ENCODE data around the gene ZNF701. TPM values are rescaled to one million over a fixed set of nuclear protein-coding genes. Genes with fewer than 3 reads are reported as not detected.
A peak's percentile ranks its signal among the peaks of the same experiment; 100 is the strongest.
"Not testable (repeated sequence)": the region's sequence is repeated elsewhere in the genome, so short reads cannot be mapped to it uniquely, and the experiment has no call there.

Gene ZNF701
- total RNA-seq, 2 donors from 2014 or later = 14.9 to 19.0 TPM

DNA sequence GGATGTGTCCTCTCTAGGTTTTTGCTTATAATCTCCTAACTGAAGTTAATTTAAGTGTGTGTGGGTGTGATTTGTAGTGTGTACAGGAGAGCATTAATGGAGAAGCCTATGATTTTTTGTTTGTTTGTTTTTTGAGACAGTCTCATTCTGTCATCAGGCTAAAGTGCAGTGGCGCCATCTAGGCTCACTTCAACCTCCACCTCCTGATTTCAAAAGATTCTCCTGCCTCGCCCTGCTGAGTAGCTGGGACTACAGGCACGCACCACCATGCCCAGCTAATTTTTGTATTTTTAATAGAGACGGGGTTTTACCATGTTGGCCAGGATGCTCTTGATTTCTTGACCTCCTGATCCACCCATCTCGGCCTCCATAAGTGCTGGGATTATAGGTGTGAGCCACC is 20.6 kb downstream of the ZNF701 start:
- peaks cover 2% of the 10 kb centered on the region for H3K36me3 Mint-ChIP-seq (ENCODE audit: low read depth)
- H3K9me3 ChIP-seq (ENCODE audit: control insufficient read depth, low read length, poor library complexity, severe bottlenecking) = no peaks in the 10 kb centered on the region
- no peak for ATAC-seq
- DNase-seq = no peak
- H3K4me3 Mint-ChIP-seq = no peak overlapping the region
- no peak overlapping the region for H3K27ac Mint-ChIP-seq
- no peaks in the 10 kb centered on the region for H3K4me1 Mint-ChIP-seq
- H3K27me3 Mint-ChIP-seq = no peaks in the 10 kb centered on the region

DNA sequence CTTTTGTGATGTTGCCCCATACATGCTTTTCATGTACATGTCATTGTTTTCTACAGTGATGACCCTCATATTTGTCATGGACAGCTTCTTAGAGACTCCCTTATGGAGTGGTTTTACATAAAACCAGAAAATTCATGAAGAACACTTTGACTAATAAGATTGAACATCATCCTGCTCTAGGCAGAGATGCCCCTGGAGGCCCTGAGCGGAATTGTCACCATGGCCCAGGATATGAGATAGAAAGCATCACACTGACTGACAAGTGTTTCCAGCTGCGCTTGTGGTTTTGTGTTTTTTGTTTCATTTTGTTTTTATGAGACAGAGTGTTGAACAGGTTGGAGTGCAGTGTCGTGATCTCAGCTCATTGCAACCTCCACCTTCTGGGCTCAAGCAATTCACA is 22.2 kb downstream of the ZNF701 start:
- DNase-seq (no peak), ATAC-seq (no peak)
- Mint-ChIP-seq H3K36me3 (ENCODE audit: low read depth) (peaks cover 2% of the 10 kb centered on the region), H3K4me1 (no peaks in the 10 kb centered on the region), H3K4me3 (no peak overlapping the region), H3K27me3 (no peaks in the 10 kb centered on the region), H3K27ac (no peak overlapping the region)
- H3K9me3 ChIP-seq (ENCODE audit: control insufficient read depth, low read length, poor library complexity, severe bottlenecking) = peaks cover 6% of the 10 kb centered on the region

DNA sequence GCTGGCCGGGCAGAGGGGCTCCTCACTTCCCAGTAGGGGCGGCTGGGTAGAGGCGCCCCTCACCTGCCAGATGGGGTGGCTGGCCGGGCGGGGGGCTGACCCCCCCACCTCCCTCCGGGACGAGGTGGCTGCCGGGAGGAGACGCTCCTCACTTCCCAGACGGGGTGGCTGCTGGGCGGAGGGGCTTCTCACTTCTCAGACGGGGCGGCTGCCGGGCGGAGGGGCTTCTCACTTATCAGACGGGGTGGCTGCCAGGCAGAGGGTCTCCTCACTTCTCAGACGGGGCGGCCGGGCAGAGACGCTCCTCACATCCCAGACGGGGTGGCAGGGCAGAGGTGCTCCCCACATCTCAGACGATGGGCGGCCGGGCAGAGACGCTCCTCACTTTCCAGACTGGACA is 23.4 kb downstream of the ZNF701 start:
- not testable (repeated sequence) for DNase-seq; H3K36me3 Mint-ChIP-seq (ENCODE audit: low read depth); H3K4me3 Mint-ChIP-seq; H3K27ac Mint-ChIP-seq; H3K27me3 Mint-ChIP-seq; H3K9me3 ChIP-seq (ENCODE audit: control insufficient read depth, low read length, poor library complexity, severe bottlenecking); H3K4me1 Mint-ChIP-seq; ATAC-seq

DNA sequence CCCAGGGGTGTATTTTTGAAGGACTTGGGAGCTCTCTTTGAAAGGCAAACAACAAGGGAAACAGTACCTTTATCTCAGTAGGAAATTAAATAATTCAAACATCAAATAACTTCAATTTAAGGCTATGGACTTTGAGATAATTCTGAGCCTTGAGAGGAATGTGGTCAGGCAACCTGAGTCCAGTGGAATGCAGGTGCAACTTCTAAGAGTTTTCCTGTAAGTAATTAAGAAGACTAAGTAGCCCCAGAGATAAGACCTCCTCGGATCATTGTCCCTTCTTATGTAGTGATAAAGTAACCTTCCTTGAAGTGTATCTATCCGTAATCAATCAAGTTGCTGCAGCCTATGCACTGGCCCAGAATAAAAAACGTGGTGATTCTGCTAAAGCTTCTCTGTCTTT is 29.2 kb downstream of the ZNF701 start:
- H3K27me3 Mint-ChIP-seq = no peaks in the 10 kb centered on the region
- no peak overlapping the region for H3K4me3 Mint-ChIP-seq
- peaks cover 6% of the 10 kb centered on the region for H3K9me3 ChIP-seq (ENCODE audit: control insufficient read depth, low read length, poor library complexity, severe bottlenecking)
- ATAC-seq (no peak), DNase-seq (no peak)
- H3K27ac Mint-ChIP-seq = no peak overlapping the region
- peaks cover 3% of the 10 kb centered on the region for H3K36me3 Mint-ChIP-seq (ENCODE audit: low read depth)
- peaks cover 8% of the 10 kb centered on the region for H3K4me1 Mint-ChIP-seq

DNA sequence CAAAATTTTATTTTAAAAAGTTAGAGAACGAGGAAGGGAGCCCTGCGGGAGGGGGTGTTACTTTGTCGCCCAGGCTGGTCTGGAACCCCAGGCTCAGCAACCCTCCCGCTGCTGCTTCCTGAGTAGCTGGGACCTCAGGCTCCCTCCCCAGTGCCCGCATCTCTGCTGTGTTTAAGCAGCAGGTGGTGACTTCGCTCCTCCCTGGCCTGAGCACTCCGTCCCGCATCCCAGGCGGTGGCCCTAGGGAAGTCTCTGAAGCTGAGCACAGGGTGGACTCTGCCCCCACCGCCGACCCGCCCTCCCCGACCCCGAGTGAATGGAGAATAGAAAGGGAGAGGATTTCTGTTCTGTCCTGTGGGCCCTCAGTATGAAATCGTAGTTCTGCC is 30.5 kb downstream of the ZNF701 start:
- DNase-seq (no peak), ATAC-seq (peak; percentile 29)
- H3K9me3 ChIP-seq (ENCODE audit: control insufficient read depth, low read length, poor library complexity, severe bottlenecking) = peaks cover 9% of the 10 kb centered on the region
- Mint-ChIP-seq H3K4me3 (peak overlapping the region; percentile 98), H3K4me1 (peaks cover 8% of the 10 kb centered on the region), H3K27ac (no peak overlapping the region), H3K27me3 (no peaks in the 10 kb centered on the region), H3K36me3 (ENCODE audit: low read depth) (peaks cover 3% of the 10 kb centered on the region)

DNA sequence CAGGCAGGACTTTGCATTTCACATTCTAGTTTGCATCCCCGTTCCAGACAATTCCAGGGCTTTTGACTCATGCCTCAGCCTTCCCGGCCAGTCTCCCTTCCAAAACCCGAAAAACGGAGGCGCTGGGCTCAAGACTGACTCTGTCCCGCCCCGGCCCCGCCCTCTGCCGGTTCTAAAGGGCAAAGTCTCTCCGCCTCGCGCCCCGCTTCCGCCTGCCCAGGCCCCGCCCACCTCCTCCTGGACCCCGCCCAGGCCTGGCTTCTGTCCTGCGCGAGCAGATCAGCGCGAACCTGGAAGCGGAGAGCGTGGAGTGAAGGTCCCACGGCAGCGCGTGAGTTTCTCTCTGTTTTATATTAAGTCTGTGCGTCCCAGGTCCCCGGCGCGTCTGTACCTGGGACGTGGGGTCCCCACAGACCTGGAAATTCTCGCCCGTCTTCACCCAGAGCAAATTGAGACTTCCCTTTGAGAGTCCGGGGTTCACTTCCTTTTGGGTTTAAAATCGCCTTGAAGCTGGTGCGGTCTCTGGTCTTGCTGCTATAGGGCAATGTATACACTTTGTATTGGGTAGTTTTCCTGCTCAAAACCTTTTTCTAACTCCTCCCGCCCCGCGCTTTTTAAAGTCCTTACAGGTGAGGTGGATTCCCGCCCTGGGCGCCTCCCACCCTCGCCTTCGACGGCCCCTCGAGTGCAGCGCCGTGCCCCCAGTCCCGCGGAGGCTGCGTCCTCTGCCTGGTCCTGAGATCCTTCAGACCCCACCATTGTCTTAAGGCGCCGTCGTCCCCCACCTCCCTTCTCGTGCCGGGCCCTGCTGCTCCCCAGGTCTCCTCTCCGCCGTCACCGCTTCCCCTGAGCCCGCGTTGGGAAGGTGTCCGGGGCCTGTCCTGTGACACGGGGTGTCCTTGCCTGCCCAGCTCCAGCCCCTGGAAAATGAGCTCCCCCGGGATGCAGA is 31.2 kb downstream of the ZNF701 start:
- H3K4me3 Mint-ChIP-seq = peak overlapping the region; percentile 98
- peak; percentile 88 to 91 (median 90) for DNase-seq
- ATAC-seq = peak; percentile 99
- peaks cover 10% of the 10 kb centered on the region for H3K9me3 ChIP-seq (ENCODE audit: control insufficient read depth, low read length, poor library complexity, severe bottlenecking)
- H3K4me1 Mint-ChIP-seq = peaks cover 8% of the 10 kb centered on the region
- H3K27ac Mint-ChIP-seq = peak overlapping the region; percentile 88
- no peaks in the 10 kb centered on the region for H3K27me3 Mint-ChIP-seq
- peaks cover 3% of the 10 kb centered on the region for H3K36me3 Mint-ChIP-seq (ENCODE audit: low read depth)

DNA sequence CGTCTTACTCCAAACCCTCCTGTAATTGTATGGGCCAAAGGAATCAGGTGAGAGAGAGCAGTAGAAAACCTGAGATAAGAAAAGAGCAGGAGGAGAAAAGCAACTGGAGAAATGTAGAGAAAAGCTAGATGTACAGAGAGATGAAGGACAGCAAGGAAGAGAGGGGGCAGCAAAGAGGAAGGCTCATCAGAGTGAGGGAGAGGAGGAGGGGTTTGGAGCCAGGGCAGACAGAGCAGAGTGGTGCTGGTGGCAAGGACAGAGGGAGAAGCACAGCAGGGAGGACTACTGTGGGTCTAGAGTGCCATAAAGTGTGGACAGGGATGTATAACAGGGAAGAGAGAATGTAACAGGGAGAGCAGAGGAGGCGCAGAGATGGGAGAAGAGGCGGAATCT is 31.9 kb downstream of the ZNF701 start:
- H3K27me3 Mint-ChIP-seq; H3K4me1 Mint-ChIP-seq; H3K9me3 ChIP-seq (ENCODE audit: control insufficient read depth, low read length, poor library complexity, severe bottlenecking); H3K36me3 Mint-ChIP-seq (ENCODE audit: low read depth); ATAC-seq; DNase-seq: not testable (repeated sequence)
- Mint-ChIP-seq H3K27ac (peak overlapping the region; percentile 88), H3K4me3 (peak overlapping the region; percentile 98)

DNA sequence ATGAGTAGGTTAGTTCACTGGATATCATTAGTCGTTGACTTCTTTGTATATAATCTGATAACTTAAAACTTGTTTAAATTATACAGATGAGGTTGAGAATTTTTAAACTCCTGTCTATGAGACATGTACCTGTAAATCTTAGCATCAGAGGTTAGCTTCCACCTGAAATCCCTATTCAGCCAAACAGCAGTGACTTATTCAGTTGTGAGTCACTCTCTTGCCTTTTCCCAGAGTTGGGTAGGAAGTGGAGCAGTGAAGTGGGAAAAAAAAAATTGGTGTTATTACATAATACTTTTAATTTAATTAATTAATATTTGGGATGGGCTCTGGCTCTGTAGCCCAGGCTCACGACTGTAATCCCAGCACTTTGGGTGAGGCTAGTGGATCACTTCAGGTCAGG is 32.9 kb downstream of the ZNF701 start:
- Mint-ChIP-seq H3K36me3 (ENCODE audit: low read depth) (peaks cover 3% of the 10 kb centered on the region), H3K4me3 (no peak overlapping the region)
- ATAC-seq = no peak

DNA sequence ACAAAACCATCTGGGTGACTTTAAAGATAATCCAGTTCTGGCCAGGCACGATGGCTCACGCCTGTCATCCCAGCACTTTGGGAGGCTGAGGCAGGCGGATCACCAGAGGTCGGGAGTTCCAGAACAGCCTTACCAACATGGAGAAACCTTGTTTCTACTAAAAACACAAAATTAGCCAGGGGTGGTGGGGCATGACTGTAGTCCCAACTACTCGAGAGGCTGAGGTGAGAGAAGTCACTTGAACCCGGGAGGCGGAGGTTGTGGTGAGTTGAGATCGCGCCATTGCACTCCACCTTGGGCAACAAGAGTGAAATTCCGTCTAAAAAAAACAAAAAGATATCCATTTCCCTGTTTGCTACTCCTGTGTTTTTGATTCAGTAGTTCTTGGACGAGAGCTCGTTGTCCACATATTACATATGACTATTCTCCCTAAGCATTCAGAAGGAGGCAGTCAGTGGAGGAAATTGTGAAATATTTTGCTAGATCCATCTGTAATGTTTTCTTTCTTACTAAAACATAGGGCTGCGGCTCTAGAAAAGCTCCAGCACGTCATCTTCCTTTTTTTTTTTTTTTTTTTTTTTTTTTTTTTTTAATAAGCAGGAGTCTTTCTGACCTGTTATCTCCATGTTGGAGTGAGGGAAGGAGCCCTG is 33.6 kb downstream of the ZNF701 start:
- H3K27me3 Mint-ChIP-seq = no peaks in the 10 kb centered on the region
- peak overlapping the region; percentile 9 for H3K4me3 Mint-ChIP-seq
- H3K36me3 Mint-ChIP-seq (ENCODE audit: low read depth) = peaks cover 3% of the 10 kb centered on the region

More for the DNA sequence above, 32.9 kb downstream of the ZNF701 start:
- peaks cover 8% of the 10 kb centered on the region for H3K4me1 Mint-ChIP-seq
- no peaks in the 10 kb centered on the region for H3K27me3 Mint-ChIP-seq
- no peak for DNase-seq
- peaks cover 7% of the 10 kb centered on the region for H3K9me3 ChIP-seq (ENCODE audit: control insufficient read depth, low read length, poor library complexity, severe bottlenecking)
- H3K27ac Mint-ChIP-seq = no peak overlapping the region

DNA sequence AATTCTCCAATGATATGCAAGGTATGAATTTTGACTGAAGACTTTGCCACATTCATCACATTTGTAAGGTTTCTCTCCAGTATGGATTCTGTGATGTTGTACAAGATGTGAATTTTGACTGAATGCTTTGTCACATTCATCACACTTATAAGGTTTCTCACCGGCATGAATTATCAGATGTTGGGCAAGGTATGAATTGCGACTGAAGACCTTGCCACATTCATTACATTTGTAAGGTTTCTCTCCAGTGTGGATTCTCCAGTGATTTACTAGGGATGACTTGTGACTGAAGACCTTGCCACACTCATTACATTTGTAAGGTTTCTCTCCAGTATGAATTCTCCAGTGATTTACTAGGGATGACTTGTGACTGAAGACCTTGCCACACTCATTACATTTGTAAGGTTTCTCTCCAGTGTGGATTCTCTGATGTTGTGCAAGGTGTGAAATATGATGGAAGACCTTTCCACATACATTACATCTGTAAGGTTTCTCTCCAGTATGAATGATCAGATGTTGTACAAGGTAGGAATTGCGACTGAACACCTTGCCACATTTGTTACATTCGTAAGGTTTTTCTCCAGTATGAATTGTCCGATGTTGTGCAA is 43.3 kb downstream of the ZNF701 start:
- Mint-ChIP-seq H3K36me3 (ENCODE audit: low read depth) (peaks cover 8% of the 10 kb centered on the region), H3K4me3 (no peak overlapping the region), H3K27me3 (no peaks in the 10 kb centered on the region), H3K27ac (no peak overlapping the region), H3K4me1 (no peaks in the 10 kb centered on the region)
- DNase-seq = no peak
- no peak for ATAC-seq
- peaks cover 38% of the 10 kb centered on the region for H3K9me3 ChIP-seq (ENCODE audit: control insufficient read depth, low read length, poor library complexity, severe bottlenecking)

More for the DNA sequence above, 33.6 kb downstream of the ZNF701 start:
- DNase-seq (no peak), ATAC-seq (no peak)
- H3K4me1 Mint-ChIP-seq = peaks cover 8% of the 10 kb centered on the region
- H3K9me3 ChIP-seq (ENCODE audit: control insufficient read depth, low read length, poor library complexity, severe bottlenecking) = peaks cover 7% of the 10 kb centered on the region
- no peak overlapping the region for H3K27ac Mint-ChIP-seq

DNA sequence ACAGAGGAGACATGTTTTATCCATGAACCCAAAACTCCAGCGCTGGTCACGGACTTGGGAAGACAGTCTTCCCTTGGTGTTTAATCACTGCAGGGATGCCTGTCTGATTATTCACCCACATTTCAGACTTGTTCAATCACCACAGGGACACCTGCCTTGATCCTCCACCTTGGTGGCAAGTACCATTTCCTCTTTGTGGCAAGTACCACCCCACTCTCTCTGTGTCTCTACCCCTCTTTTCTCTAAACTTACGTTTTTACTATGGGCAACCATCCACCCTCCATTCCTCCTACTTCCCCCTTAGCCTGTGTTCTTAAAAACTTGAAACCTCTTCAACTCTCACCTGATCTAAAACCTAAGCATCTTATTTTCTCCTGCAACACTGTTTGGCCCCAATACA is 51.3 kb downstream of the ZNF701 start:
- H3K36me3 Mint-ChIP-seq (ENCODE audit: low read depth) = peaks cover 17% of the 10 kb centered on the region
- DNase-seq (no peak), ATAC-seq (no peak)
- peaks cover 6% of the 10 kb centered on the region for H3K4me1 Mint-ChIP-seq
- H3K27me3 Mint-ChIP-seq = no peaks in the 10 kb centered on the region
- H3K4me3 Mint-ChIP-seq = no peak overlapping the region
- H3K9me3 ChIP-seq (ENCODE audit: control insufficient read depth, low read length, poor library complexity, severe bottlenecking) = peaks cover 7% of the 10 kb centered on the region
- no peak overlapping the region for H3K27ac Mint-ChIP-seq

DNA sequence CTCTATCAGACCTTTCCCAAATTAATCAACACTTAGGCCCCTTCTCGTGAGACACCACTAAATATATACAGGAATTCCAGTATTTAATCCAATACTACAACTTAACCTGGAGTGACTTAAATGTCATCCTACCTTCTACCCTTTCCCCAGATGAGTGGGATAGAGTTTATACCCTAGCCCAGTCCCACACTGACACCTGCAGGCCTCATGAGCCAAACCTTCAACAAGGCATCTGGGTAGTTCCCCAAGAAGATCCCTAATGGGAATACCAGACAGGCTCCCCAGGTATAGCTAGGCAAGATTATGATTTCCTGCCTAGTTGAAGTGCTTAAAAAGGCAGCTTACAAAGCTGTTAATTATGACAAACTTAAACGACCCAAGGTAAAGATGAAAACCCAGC is 52.2 kb downstream of the ZNF701 start:
- ATAC-seq (no peak), DNase-seq (no peak)
- H3K9me3 ChIP-seq (ENCODE audit: control insufficient read depth, low read length, poor library complexity, severe bottlenecking) = peaks cover 1% of the 10 kb centered on the region
- H3K27me3 Mint-ChIP-seq = no peaks in the 10 kb centered on the region
- H3K36me3 Mint-ChIP-seq (ENCODE audit: low read depth) = peaks cover 12% of the 10 kb centered on the region
- no peak overlapping the region for H3K27ac Mint-ChIP-seq
- H3K4me3 Mint-ChIP-seq = no peak overlapping the region
- H3K4me1 Mint-ChIP-seq = peaks cover 6% of the 10 kb centered on the region

DNA sequence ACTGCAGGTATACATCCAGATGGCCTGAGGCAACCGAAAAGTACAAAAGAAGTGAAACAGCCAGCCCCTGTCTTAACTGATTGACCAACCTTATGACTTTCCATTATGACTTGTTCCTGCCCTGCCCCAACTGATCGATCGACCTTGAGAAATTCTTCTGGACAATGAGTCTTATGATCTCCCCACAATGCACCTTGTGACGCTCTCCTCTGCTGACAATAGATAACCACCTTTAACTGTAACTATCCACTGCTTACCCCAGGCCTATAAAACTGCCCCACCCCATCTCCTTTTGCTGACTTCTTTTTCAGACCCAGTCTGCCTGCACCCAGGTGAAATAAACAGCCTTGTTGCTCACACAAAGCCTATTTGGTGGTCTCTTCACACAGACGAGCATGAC is 56.8 kb downstream of the ZNF701 start:
- no peak for DNase-seq
- no peaks in the 10 kb centered on the region for H3K9me3 ChIP-seq (ENCODE audit: control insufficient read depth, low read length, poor library complexity, severe bottlenecking)
- no peaks in the 10 kb centered on the region for H3K4me1 Mint-ChIP-seq
- no peak overlapping the region for H3K4me3 Mint-ChIP-seq
- no peak for ATAC-seq
- peaks cover 8% of the 10 kb centered on the region for H3K36me3 Mint-ChIP-seq (ENCODE audit: low read depth)
- H3K27ac Mint-ChIP-seq = no peak overlapping the region
- H3K27me3 Mint-ChIP-seq = no peaks in the 10 kb centered on the region

Data from T-helper 17 cell (primary cell).